Progenitor cell of endocrine pancreas (in vitro differentiated cells): ENCODE results near the gene SAP30BP. TPM values are rescaled to one million over a fixed set of nuclear protein-coding genes. Genes with fewer than 3 reads are reported as not detected.

Experiments
- DNase-seq: peaks from one replicate; pipeline ENCODE4 v3.0.0; 2021; ENCODE audit warnings: low spot score; ENCODE audit not compliant: unreplicated experiment
- H3K27ac Mint-ChIP-seq: 2 replicates; pipeline ENCODE4 v1.8.0; 2021; ENCODE audit warnings: mild to moderate bottlenecking, moderate library complexity, mixed read lengths
- H3K27me3 Mint-ChIP-seq: 2 replicates; pipeline ENCODE4 v1.8.0; 2021; ENCODE audit warnings: mixed read lengths
- H3K36me3 Mint-ChIP-seq: 2 replicates; pipeline ENCODE4 v1.8.0; 2022; ENCODE audit warnings: mixed read lengths; ENCODE audit not compliant: insufficient read depth
- H3K4me1 Mint-ChIP-seq: 2 replicates; pipeline ENCODE4 v1.8.0; 2021; ENCODE audit warnings: low read depth, mixed read lengths
- H3K4me3 Mint-ChIP-seq: 2 replicates; pipeline ENCODE4 v1.8.0; 2021; ENCODE audit warnings: low read depth, mild to moderate bottlenecking, moderate library complexity, mixed read lengths
- H3K9me3 Mint-ChIP-seq: 2 replicates; pipeline ENCODE4 v1.8.0; 2021; ENCODE audit warnings: low read depth, mixed read lengths
- total RNA-seq: library from RNA; stranded (reverse); gene quantifications from 2 replicates; pipeline ENCODE4 v1.2.1, GENCODE V29; 2021
- TF ChIP-seq, protein P1 (sequence below): fragments of 200-600 bp; sonication (generic); IDR thresholded peaks from one replicate; pipeline ENCODE4 v1.5.0; 2021; ENCODE audit warnings: antibody characterized with exemption, mild to moderate bottlenecking; ENCODE audit not compliant: unreplicated experiment

The SAP30BP gene
- total RNA-seq, 1 donor from 2014 or later, result 102 TPM

DNA sequence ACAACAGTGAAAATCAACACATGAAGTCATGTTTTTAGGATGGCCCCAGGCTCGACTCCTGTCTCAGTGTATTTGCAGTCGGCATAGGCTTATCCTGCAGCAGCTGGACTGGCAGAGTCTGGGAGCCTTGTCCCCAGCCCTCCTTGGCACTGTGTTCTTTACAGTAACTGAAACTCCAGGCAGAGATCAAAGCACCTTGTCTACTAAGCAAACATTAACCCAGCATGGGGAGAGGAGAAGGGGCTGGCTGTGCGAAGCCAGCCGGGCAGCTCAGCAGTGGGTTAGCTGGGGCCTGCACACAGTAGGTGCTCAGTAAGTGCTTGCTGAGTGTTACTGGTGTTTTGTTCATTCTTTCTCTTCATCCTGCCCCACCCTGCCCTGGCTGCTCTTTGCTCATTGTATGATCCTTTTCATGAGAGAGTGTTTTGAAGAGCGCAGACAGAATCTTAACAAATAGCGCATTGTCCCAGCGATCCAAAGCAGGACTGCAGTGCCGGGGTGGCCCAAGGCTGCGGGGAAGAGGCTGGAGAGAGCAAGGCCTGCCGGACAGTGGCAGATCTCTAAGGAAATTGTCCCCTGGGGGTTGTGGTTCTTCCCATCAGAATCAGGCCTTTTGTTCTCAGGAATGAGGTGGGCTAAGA lies 30.6 kb downstream of the SAP30BP start:
- DNase-seq, result no peak
- Mint-ChIP-seq H3K4me3 (no peak overlapping the region), H3K36me3 (peaks cover 17% of the 10 kb centered on the region), H3K4me1 (peaks cover 12% of the 10 kb centered on the region), H3K27me3 (no peaks in the 10 kb centered on the region), H3K9me3 (no peaks in the 10 kb centered on the region), H3K27ac (peak overlapping the region; percentile 85)
- TF ChIP-seq, protein P1, sequence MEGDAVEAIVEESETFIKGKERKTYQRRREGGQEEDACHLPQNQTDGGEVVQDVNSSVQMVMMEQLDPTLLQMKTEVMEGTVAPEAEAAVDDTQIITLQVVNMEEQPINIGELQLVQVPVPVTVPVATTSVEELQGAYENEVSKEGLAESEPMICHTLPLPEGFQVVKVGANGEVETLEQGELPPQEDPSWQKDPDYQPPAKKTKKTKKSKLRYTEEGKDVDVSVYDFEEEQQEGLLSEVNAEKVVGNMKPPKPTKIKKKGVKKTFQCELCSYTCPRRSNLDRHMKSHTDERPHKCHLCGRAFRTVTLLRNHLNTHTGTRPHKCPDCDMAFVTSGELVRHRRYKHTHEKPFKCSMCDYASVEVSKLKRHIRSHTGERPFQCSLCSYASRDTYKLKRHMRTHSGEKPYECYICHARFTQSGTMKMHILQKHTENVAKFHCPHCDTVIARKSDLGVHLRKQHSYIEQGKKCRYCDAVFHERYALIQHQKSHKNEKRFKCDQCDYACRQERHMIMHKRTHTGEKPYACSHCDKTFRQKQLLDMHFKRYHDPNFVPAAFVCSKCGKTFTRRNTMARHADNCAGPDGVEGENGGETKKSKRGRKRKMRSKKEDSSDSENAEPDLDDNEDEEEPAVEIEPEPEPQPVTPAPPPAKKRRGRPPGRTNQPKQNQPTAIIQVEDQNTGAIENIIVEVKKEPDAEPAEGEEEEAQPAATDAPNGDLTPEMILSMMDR, result no peak

DNA sequence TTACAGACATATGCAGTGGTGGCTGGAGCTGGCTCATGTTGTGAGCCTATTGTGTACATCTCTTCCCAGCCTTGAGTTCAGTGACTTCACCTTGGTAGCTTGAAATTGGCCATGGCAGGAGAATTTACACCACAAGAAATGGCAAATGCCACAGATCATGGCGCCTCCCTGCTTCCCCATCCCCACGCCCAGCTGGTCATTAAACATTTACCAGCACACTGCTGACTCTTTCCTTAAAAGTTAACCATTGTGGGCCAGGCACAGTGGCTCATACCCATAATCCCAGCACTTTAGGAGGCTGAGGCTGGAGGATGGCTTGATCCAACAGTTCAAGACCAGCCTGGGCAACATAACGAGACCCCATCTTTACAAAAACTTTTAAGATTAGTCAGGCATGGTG lies 31.5 kb downstream of the SAP30BP start:
- Mint-ChIP-seq H3K27me3 (no peaks in the 10 kb centered on the region), H3K27ac (no peak overlapping the region), H3K4me3 (no peak overlapping the region), H3K36me3 (peaks cover 17% of the 10 kb centered on the region), H3K4me1 (peaks cover 12% of the 10 kb centered on the region), H3K9me3 (no peaks in the 10 kb centered on the region)
- DNase-seq, result no peak
- TF ChIP-seq, protein P1, result no peak

DNA sequence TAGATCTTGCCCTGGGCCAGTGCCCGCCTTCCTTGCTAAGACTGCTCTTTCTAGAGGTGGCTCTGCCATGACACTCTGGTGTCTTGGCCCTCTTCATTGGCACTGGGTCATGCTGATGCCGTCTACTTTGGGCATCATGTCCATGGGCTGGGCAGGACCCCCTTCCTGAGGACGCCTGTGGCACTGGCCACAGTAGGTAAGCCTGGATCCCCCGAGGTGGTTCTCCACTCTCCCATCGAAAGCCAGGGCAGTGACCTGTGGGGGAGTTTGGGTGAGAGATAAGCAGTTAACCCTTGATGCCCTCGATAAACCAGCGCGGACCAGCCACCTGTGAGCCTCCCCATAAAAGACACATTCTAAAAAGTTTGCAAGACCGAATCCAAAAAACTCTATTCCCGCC lies 34.1 kb downstream of the SAP30BP start:
- Mint-ChIP-seq H3K4me1 (peaks cover 12% of the 10 kb centered on the region), H3K4me3 (no peak overlapping the region), H3K36me3 (peaks cover 15% of the 10 kb centered on the region), H3K27ac (peak overlapping the region; percentile 6), H3K27me3 (no peaks in the 10 kb centered on the region), H3K9me3 (no peaks in the 10 kb centered on the region)
- DNase-seq, result no peak
- TF ChIP-seq, protein P1, result no peak

DNA sequence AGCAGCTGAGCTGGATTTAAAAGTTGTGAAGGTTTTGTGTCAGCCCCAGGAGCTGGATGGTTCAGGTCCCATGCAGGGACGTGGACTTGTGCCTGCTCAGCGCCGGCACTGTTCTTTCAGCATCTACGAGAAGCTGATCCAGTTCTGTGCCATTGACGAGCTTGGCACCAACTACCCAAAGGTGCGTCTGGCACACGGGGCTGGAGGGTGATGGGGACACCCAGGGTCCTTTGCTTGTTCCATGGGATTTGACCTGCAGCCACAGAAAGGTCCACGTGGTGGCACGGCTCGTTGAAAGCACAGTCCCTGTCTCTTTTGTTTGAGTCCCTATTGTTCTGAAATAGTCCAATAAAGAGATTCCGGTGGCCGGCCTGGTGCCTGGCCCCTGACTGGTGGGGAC lies 36.1 kb downstream of the SAP30BP start:
- TF ChIP-seq, protein P1, result no peak
- Mint-ChIP-seq H3K27ac (no peak overlapping the region), H3K36me3 (peaks cover 18% of the 10 kb centered on the region), H3K4me3 (no peak overlapping the region), H3K4me1 (peaks cover 2% of the 10 kb centered on the region), H3K9me3 (no peaks in the 10 kb centered on the region), H3K27me3 (no peaks in the 10 kb centered on the region)
- no peak for DNase-seq

DNA sequence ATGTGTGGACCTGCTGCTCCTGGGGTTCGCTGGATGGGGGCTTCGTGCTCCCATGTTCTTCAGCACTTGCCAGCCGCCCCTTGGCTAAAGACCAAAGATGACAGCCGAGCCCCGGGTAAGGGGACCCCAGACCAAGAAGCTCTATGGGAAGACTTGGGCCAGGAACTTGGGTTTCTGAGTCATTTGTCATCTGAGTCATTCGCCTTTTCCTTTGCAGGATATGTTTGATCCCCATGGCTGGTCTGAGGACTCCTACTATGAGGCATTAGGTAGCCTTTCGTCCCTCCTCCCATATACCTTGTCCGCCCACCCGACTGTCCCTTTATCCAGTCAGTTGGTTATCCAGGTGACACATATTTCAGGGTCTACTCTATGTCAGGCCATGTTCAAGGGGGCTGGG lies 36.5 kb downstream of the SAP30BP start:
- no peak for DNase-seq
- Mint-ChIP-seq H3K36me3 (peaks cover 18% of the 10 kb centered on the region), H3K9me3 (no peaks in the 10 kb centered on the region), H3K27me3 (no peaks in the 10 kb centered on the region), H3K4me3 (no peak overlapping the region), H3K27ac (no peak overlapping the region), H3K4me1 (peaks cover 2% of the 10 kb centered on the region)
- TF ChIP-seq, protein P1, result no peak
